HepG2 (cell line): ENCODE data around the gene DMRTA2. TPM values are rescaled to one million over a fixed set of nuclear protein-coding genes. Genes with fewer than 3 reads are reported as not detected.

Experiments used
- ATAC-seq: fragments of 200-7000 bp; cut with Tn5 transposase; 3 replicates; pipeline ENCODE4 v1.9.1; 2020; ENCODE audit warnings: mild to moderate bottlenecking, moderate library complexity
- BruUV-seq: library from RNA; stranded (reverse); fragments of 400-500 nt; replicated peaks from 2 replicates; lab custom pipeline; 2021; lab: Mats Ljungman, UMichigan
- CTCF ChIA-PET: fragments of 300-600 bp; formaldehyde crosslinking; extraction: SDS; loops from one replicate; lab custom pipeline; 2021; ENCODE audit warnings: low total read pairs, inconsistent platforms, low intra/inter-chr PET ratio; lab: Yijun Ruan, JAX
- POLR2A ChIA-PET: fragments of 350-600 bp; sonication (Branson Sonifier 250); formaldehyde crosslinking; loops from one replicate; lab custom pipeline; 2020; ENCODE audit warnings: antibody characterized with exemption, inconsistent platforms; lab: Yijun Ruan, JAX
- DNase-seq: peaks from one replicate; pipeline ENCODE4 v3.0.0-alpha.2; 2015; ENCODE audit warnings: low spot score
- FAIRE-seq: peaks from 3 replicates; lab custom pipeline; 2011; peaks lifted over from hg19 to GRCh38; lab: Jason Lieb, UNC
- H2AFZ ChIP-seq: one replicate; pipeline ENCODE4 v1.6.1; 2011; ENCODE audit warnings: low read length, inconsistent platforms
- H3K27ac ChIP-seq: fragments of 300-600 bp; 3 replicates; pipeline ENCODE4 v1.8.0; 2011; ENCODE audit warnings: mixed run types, mild to moderate bottlenecking, mixed read lengths, low read length, inconsistent platforms; ENCODE audit not compliant: insufficient read depth; ENCODE audit errors: extremely low read length
- H3K27me3 ChIP-seq, 2 experiments: fragments of 200-600 bp in 1 of 2; 2 replicates in 1 of 2; 3 replicates in 1 of 2; pipeline versions ENCODE4 v1.6.0 to v1.8.0; 2011; ENCODE audit warnings: low read length in 2 of 2, mild to moderate bottlenecking in 2 of 2, moderate library complexity in 2 of 2, inconsistent platforms in 1 of 2; ENCODE audit not compliant: insufficient read depth in 2 of 2, control insufficient read depth in 1 of 2
- H3K36me3 ChIP-seq, 2 experiments: fragments of 200-600 bp in 1 of 2; replicated peaks in 1 of 2; 2 replicates in 1 of 2; 3 replicates in 1 of 2; pipeline versions ENCODE4 v1.5.1 to v1.8.0; 2011; ENCODE audit warnings: low read length in 2 of 2, inconsistent platforms in 1 of 2; ENCODE audit not compliant: insufficient read depth in 2 of 2, control insufficient read depth in 1 of 2
- H3K4me1 ChIP-seq: 2 replicates; pipeline ENCODE4 v1.5.1; 2012; ENCODE audit warnings: low read length, inconsistent platforms; ENCODE audit not compliant: insufficient read depth
- H3K4me2 ChIP-seq: 2 replicates; pipeline ENCODE4 v1.6.0; 2011; ENCODE audit warnings: low read depth, low read length, inconsistent platforms
- H3K4me3 ChIP-seq, 3 experiments: fragments of 200-600 bp in 1 of 3; sonication (generic), shearing (Covaris generic) in 1 of 3; replicated peaks in 1 of 3; 2 replicates each; pipeline ENCODE4 v1.5.1; 2011 to 2016; ENCODE audit warnings: low read length in 3 of 3, inconsistent platforms in 2 of 3, low read depth in 2 of 3, mild to moderate bottlenecking in 2 of 3, control low read depth in 1 of 3, mixed read lengths in 1 of 3; ENCODE audit not compliant: insufficient read depth in 1 of 3
- H3K79me2 ChIP-seq: one replicate; pipeline ENCODE4 v1.6.1; 2011; ENCODE audit warnings: low read length, inconsistent platforms; ENCODE audit not compliant: insufficient read depth
- H3K9ac ChIP-seq: 2 replicates; pipeline ENCODE4 v1.6.0; 2011; ENCODE audit warnings: mild to moderate bottlenecking, low read depth, low read length, inconsistent platforms; ENCODE audit not compliant: insufficient read depth
- H3K9me3 ChIP-seq: 2 replicates; pipeline ENCODE4 v1.5.1; 2012; ENCODE audit warnings: mild to moderate bottlenecking, low read length
- H4K20me1 ChIP-seq: 2 replicates; pipeline ENCODE4 v1.6.0; 2011; ENCODE audit warnings: inconsistent platforms, mild to moderate bottlenecking, low read length, moderate library complexity; ENCODE audit not compliant: insufficient read depth
- FOXP1 ChIP-seq, 2 experiments: fragments of 450-650 bp in 1 of 2; IDR thresholded peaks; 2 replicates each; pipeline ENCODE4 v1.6.1; 2017 to 2018; ENCODE audit warnings: antibody characterized with exemption in 1 of 2
- HMG20B ChIP-seq: conservative IDR thresholded peaks from 2 replicates; pipeline ENCODE4 v1.6.1; 2016; ENCODE audit warnings: missing genetic modification reagents, missing compliant biosample characterization
- LBX2 ChIP-seq: sonication (generic); formaldehyde crosslinking; IDR thresholded peaks from 2 replicates; pipeline ENCODE4 v1.5.0; 2020; ENCODE audit warnings: missing genetic modification reagents, mild to moderate bottlenecking, borderline replicate concordance
- MTF1 ChIP-seq: sonication (generic); formaldehyde crosslinking; IDR thresholded peaks from 2 replicates; pipeline ENCODE4 v1.5.0; 2020; ENCODE audit warnings: missing genetic modification reagents
- NR2C2 ChIP-seq: sonication (generic); formaldehyde crosslinking; IDR thresholded peaks from 2 replicates; pipeline ENCODE4 v1.4.0; 2020; ENCODE audit warnings: missing genetic modification reagents, mild to moderate bottlenecking, moderate library complexity, borderline replicate concordance
- PHF8 ChIP-seq: sonication (generic); formaldehyde crosslinking; IDR thresholded peaks from 2 replicates; pipeline ENCODE4 v1.5.0; 2020; ENCODE audit warnings: missing genetic modification reagents
- PLSCR1 ChIP-seq: sonication (generic); formaldehyde crosslinking; IDR thresholded peaks from 2 replicates; pipeline ENCODE4 v1.5.0; 2020; ENCODE audit warnings: missing genetic modification reagents, mild to moderate bottlenecking, borderline replicate concordance
- POLR2G ChIP-seq: fragments of 200-400 bp; formaldehyde crosslinking; IDR thresholded peaks from 2 replicates; pipeline ENCODE4 v1.6.1; 2018; ENCODE audit warnings: mild to moderate bottlenecking, low read depth, low read length, moderate library complexity
- PRDM15 ChIP-seq: sonication (generic); formaldehyde crosslinking; IDR thresholded peaks from 2 replicates; pipeline ENCODE4 v1.4.0; 2020; ENCODE audit warnings: missing genetic modification reagents
- ZBTB33 ChIP-seq: sonication (generic); formaldehyde crosslinking; IDR thresholded peaks from 2 replicates; pipeline ENCODE4 v1.4.0; 2020; ENCODE audit warnings: missing genetic modification reagents
- ZFY ChIP-seq: sonication (generic); formaldehyde crosslinking; IDR thresholded peaks from 2 replicates; pipeline ENCODE4 v1.4.0; 2020; ENCODE audit warnings: missing genetic modification reagents
- ZNF225 ChIP-seq: sonication (generic); formaldehyde crosslinking; IDR thresholded peaks from 2 replicates; pipeline ENCODE4 v1.4.0; 2020; ENCODE audit warnings: mild to moderate bottlenecking, missing genetic modification reagents
- ZNF276 ChIP-seq: sonication (generic); formaldehyde crosslinking; IDR thresholded peaks from 2 replicates; pipeline ENCODE4 v1.4.0; 2020; ENCODE audit warnings: mild to moderate bottlenecking, low read depth, missing genetic modification reagents
- ZNF777 ChIP-seq: sonication (generic); formaldehyde crosslinking; IDR thresholded peaks from 2 replicates; pipeline ENCODE4 v1.4.0; 2020; ENCODE audit warnings: missing genetic modification reagents
- WGBS: methylation state at CpG from one replicate; pipeline ENCODE4 v1.1.6; 2017; ENCODE audit warnings: low lambda C conversion rate; 5-methylcytosine and 5-hydroxymethylcytosine counted together
- in situ Hi-C: cut with HindIII; loops from 2 replicates; pipeline ENCODE4 v1.10.0; 2017; ENCODE audit warnings: low pct_unique_long_range_greater_than_20kb; ENCODE audit not compliant: extremely low pct_ligation_motif_present
- intact Hi-C: fragments of 100-400 bp; cut with micrococcal nuclease; formaldehyde crosslinking; loops from one replicate; pipeline ENCODE4 v1.10.0; 2022; ENCODE audit not compliant: unreplicated experiment
- polyA plus RNA-seq, 8 experiments: library from polyadenylated mRNA; depleted of rRNA in 3 of 8; stranded (reverse) in 7 of 8; unstranded in 1 of 8; fragments of >200 nt; fragmentation: Illumina TruSeq in 4 of 8; extraction: Trizol in 4 of 8; gene quantifications; 2 replicates each; pipeline versions ENCODE4 v1.2.1 to v1.2.3, GENCODE V29; 2011 to 2016; ENCODE audit warnings: low read depth in 4 of 8, missing spikeins in 1 of 8, mixed read lengths in 1 of 8; ENCODE audit not compliant: insufficient read depth in 1 of 8
- total RNA-seq, 5 experiments: library from RNA; depleted of rRNA; stranded (reverse); fragments of >200 nt; fragmentation: Illumina TruSeq; extraction: Trizol; gene quantifications; 2 replicates each; pipeline ENCODE4 v1.2.3, GENCODE V29; 2016; ENCODE audit warnings: low read depth in 1 of 5

Gene DMRTA2
- total and polyA plus RNA-seq, 2 of the 13 experiments (the other 11 are each of a cell fraction or from before 2014, with no cell fraction given): not detected

GRCh38 chr1:50418600-50419109 is 4.6 kb downstream of the DMRTA2 start:
- ATAC-seq: peak; percentile 34
- in situ Hi-C loops: no loop called here
- Histone ChIP-seq H3K4me2 (peak overlapping the region; percentile 61), H3K36me3 (no peaks in the 10 kb centered on the region), H3K4me3 (peak overlapping the region; percentile 21 to 54 (median 41); a peak in 4 of 6 replicates), H3K9ac (no peak overlapping the region), H3K4me1 (peaks cover 11% of the 10 kb centered on the region), H2AFZ (no peak overlapping the region), H3K27me3 (peaks cover 14 to 80% of the 10 kb centered on the region in 2 experiments), H4K20me1 (no peaks in the 10 kb centered on the region), H3K79me2 (no peaks in the 10 kb centered on the region), H3K9me3 (no peaks in the 10 kb centered on the region), H3K27ac (no peak overlapping the region)
- FAIRE-seq: no peak
- ChIA-PET CTCF (no interaction called here), POLR2A (no interaction called here)
- 50% methylated on average over 4 of the region's 64 CpGs for WGBS
- no TSS peak for BruUV-seq
- intact Hi-C loops: no loop called here
- no peak for DNase-seq
- no peak for TF ChIP-seq ZNF777
- TF ChIP-seq ZNF276 (CRISPR knock-in tag): no peak
- TF ChIP-seq NR2C2 (CRISPR knock-in tag): no peak
- no peak for TF ChIP-seq HMG20B
- TF ChIP-seq ZNF225 (CRISPR knock-in tag): no peak
- TF ChIP-seq FOXP1 (IDR thresholded peaks at IDR 0.05): no peak
- TF ChIP-seq FOXP1 (CRISPR knock-in tag; IDR thresholded peaks at IDR 0.05): no peak
- TF ChIP-seq PLSCR1 (CRISPR knock-in tag): no peak
- TF ChIP-seq POLR2G: no peak
- TF ChIP-seq PHF8 (CRISPR knock-in tag): peak; percentile 5; the same call in 1 of the 2 replicates
- TF ChIP-seq ZFY (CRISPR knock-in tag): peak; percentile 56
- no peak for TF ChIP-seq LBX2 (CRISPR knock-in tag)
- no peak for TF ChIP-seq MTF1 (CRISPR knock-in tag)
- no peak for TF ChIP-seq PRDM15 (CRISPR knock-in tag)
- TF ChIP-seq ZBTB33: peak; percentile 35
